Esophagus muscularis mucosa (tissue), 4 donors: ENCODE data around the gene STK4. TPM values are rescaled to one million over a fixed set of nuclear protein-coding genes. Genes with fewer than 3 reads are reported as not detected.

Experiments
- DNase-seq: peaks from one replicate; pipeline ENCODE4 v3.0.0-alpha.2; 2017; ENCODE audit errors: extremely low spot score
- H3K27ac ChIP-seq, 4 donors: fragments of 200-600 bp; sonication (generic); replicated peaks in 1 of 4; 1 replicate in 3 of 4; 2 replicates in 1 of 4; pipeline ENCODE4 v1.5.1; 2016 to 2019; ENCODE audit warnings: mild to moderate bottlenecking in 1 of 4
- H3K27me3 ChIP-seq, 4 donors: fragments of 200-600 bp; sonication (generic); one replicate each; pipeline versions ENCODE4 v1.5.1 to v1.6.0; 2016 to 2019
- H3K36me3 ChIP-seq, 4 donors: fragments of 200-600 bp; sonication (generic); one replicate each; pipeline ENCODE4 v1.5.1; 2016 to 2019
- H3K4me1 ChIP-seq, 4 donors: fragments of 200-600 bp; sonication (generic); one replicate each; pipeline ENCODE4 v1.5.1; 2016 to 2019
- H3K4me3 ChIP-seq, 4 donors: fragments of 200-600 bp; sonication (generic); 1 replicate in 2 of 4; 2 replicates in 2 of 4; pipeline ENCODE4 v1.5.1; 2016 to 2019; ENCODE audit warnings: mild to moderate bottlenecking in 4 of 4, moderate library complexity in 1 of 4
- H3K9me3 ChIP-seq, 4 donors: fragments of 200-600 bp; sonication (generic); 1 replicate in 3 of 4; 2 replicates in 1 of 4; pipeline ENCODE4 v1.5.1; 2016 to 2019
- CTCF ChIP-seq, 3 experiments: fragments of 200-600 bp in 2 of 3; fragments of 450-650 bp in 1 of 3; sonication (generic) in 2 of 3; IDR thresholded peaks; one replicate each; pipeline ENCODE4 v1.5.1; 2017 to 2019; ENCODE audit warnings: antibody characterized with exemption in 3 of 3, mild to moderate bottlenecking in 2 of 3, moderate library complexity in 1 of 3
- EP300 ChIP-seq: sonication (generic); formaldehyde crosslinking; IDR thresholded peaks from one replicate; pipeline ENCODE4 v1.6.1; 2017; ENCODE audit warnings: antibody characterized with exemption
- POLR2A ChIP-seq: fragments of 450-650 bp; IDR thresholded peaks from one replicate; pipeline ENCODE4 v1.6.1; 2017; ENCODE audit warnings: antibody characterized with exemption, moderate library complexity, mild to moderate bottlenecking, low read depth
- POLR2AphosphoS5 ChIP-seq, 2 donors: sonication (generic); formaldehyde crosslinking; IDR thresholded peaks; one replicate each; pipeline ENCODE4 v1.6.1; 2017; ENCODE audit warnings: antibody characterized with exemption in 2 of 2
- WGBS: methylation state at CpG from one replicate; pipeline ENCODE4 v1.1.5; 2018; 5-methylcytosine and 5-hydroxymethylcytosine counted together
- intact Hi-C: fragments of 100-400 bp; cut with DNase I; formaldehyde crosslinking; loops from one replicate; pipeline ENCODE4 v1.15.1; 2023
- total RNA-seq, 4 donors: library from RNA; depleted of rRNA; stranded (reverse); fragments of >200 nt; gene quantifications; one replicate each; pipeline versions ENCODE4 v1.1.0 to v1.2.1, GENCODE V29; 2016

The STK4 gene
- 10 to 100 TPM; 26.0 to 31.6 (median 27.7) TPM for total RNA-seq

- Histone ChIP-seq H3K27ac (peak within 1 kb of the TSS; percentile 77 to 87 (median 82)), H3K4me3 (peak within 1 kb of the TSS; percentile 71 to 88 (median 78)), H3K36me3 (no peaks in the 10 kb centered on the region), H3K9me3 (no peaks in the 10 kb centered on the region), H3K4me1 (peaks cover 14 to 58% (median 54%) of the 10 kb centered on the region in 4 donors), H3K27me3 (no peaks in the 10 kb centered on the region)
- TF ChIP-seq POLR2AphosphoS5 (IDR thresholded peaks at IDR 0.05): peak; percentile 98
- peak; percentile 45 to 64 (median 58) for TF ChIP-seq CTCF (IDR thresholded peaks at IDR 0.05)
- peak; percentile 46 for TF ChIP-seq POLR2A
- no peak for TF ChIP-seq EP300
- peak; percentile 98 for DNase-seq
- WGBS: 2% methylated on average over 42 of the region's 68 CpGs
- intact Hi-C loops: loop anchor here (5.0 to 10.0 kb wide), 2 partner anchors 79 to 221 kb away; partner anchors contain the start of genes KCNK15 and YWHAB
These were observed at the start of gene STK4 for GRCh38 chr20:44966030-44966961. Gene STK4, plus strand, starts transcription at chr20:44966512. Its CDS starts 57 bp downstream, at chr20:44966569.

GRCh38 chr20:44916586-44916985, 49.7 kb upstream of the STK4 start:
- Histone ChIP-seq H3K4me1 (no peaks in the 10 kb centered on the region), H3K27ac (no peak overlapping the region), H3K4me3 (no peak overlapping the region), H3K9me3 (no peaks in the 10 kb centered on the region), H3K36me3 (peaks cover 0 to 15% (median 7%) of the 10 kb centered on the region in 4 donors), H3K27me3 (no peaks in the 10 kb centered on the region)
- no peak for DNase-seq
- intact Hi-C loops: no loop called here
- WGBS: 91% methylated on average over 9 of the region's 12 CpGs
- TF ChIP-seq POLR2AphosphoS5 (IDR thresholded peaks at IDR 0.05) (no peak), EP300 (no peak), CTCF (IDR thresholded peaks at IDR 0.05) (no peak), POLR2A (no peak)

GRCh38 chr20:44917399-44917798, 48.9 kb upstream of the STK4 start:
- no peak overlapping the region for H3K27ac ChIP-seq
- no peaks in the 10 kb centered on the region for H3K27me3 ChIP-seq
- intact Hi-C loops: no loop called here
- H3K4me1 ChIP-seq: no peaks in the 10 kb centered on the region
- 93% methylated on average over 2 of the region's 2 CpGs for WGBS
- H3K36me3 ChIP-seq: peaks cover 0 to 18% (median 7%) of the 10 kb centered on the region in 4 donors
- no peak overlapping the region for H3K4me3 ChIP-seq
- no peak for DNase-seq
- no peaks in the 10 kb centered on the region for H3K9me3 ChIP-seq
- no peak for TF ChIP-seq EP300
- TF ChIP-seq POLR2A: no peak
- TF ChIP-seq POLR2AphosphoS5 (IDR thresholded peaks at IDR 0.05): no peak
- TF ChIP-seq CTCF (IDR thresholded peaks at IDR 0.05): no peak

- intact Hi-C loops: no loop called here
- no peaks in the 10 kb centered on the region for H3K9me3 ChIP-seq
- 98% methylated on average over 3 of the region's 3 CpGs for WGBS
- DNase-seq: no peak
- H3K36me3 ChIP-seq: peaks cover 0 to 25% (median 3%) of the 10 kb centered on the region in 4 donors
- H3K27ac ChIP-seq: no peak overlapping the region
- TF ChIP-seq POLR2AphosphoS5 (IDR thresholded peaks at IDR 0.05) (no peak), POLR2A (no peak), CTCF (IDR thresholded peaks at IDR 0.05) (no peak), EP300 (no peak)
- no peak overlapping the region for H3K4me3 ChIP-seq
- no peaks in the 10 kb centered on the region for H3K27me3 ChIP-seq
- H3K4me1 ChIP-seq: no peaks in the 10 kb centered on the region
These were observed 48.0 kb upstream of the STK4 start for GRCh38 chr20:44918342-44918741.
